ENCODE results near the gene DDIAS.
A peak's percentile ranks its signal among the peaks of the same experiment; 100 is the strongest.
"Not testable (repeated sequence)": the region's sequence is repeated elsewhere in the genome, so short reads cannot be mapped to it uniquely, and the experiment has no call there.

Gene DDIAS

GRCh38 chr11:82922396-82923173 is 21.0 kb downstream of the DDIAS start:
- peak; percentile 80 for DNase-seq

- DNase-seq = no peak
Observed at GRCh38 chr11:82924522-82925224, 23.1 kb downstream of the DDIAS start.

DNA sequence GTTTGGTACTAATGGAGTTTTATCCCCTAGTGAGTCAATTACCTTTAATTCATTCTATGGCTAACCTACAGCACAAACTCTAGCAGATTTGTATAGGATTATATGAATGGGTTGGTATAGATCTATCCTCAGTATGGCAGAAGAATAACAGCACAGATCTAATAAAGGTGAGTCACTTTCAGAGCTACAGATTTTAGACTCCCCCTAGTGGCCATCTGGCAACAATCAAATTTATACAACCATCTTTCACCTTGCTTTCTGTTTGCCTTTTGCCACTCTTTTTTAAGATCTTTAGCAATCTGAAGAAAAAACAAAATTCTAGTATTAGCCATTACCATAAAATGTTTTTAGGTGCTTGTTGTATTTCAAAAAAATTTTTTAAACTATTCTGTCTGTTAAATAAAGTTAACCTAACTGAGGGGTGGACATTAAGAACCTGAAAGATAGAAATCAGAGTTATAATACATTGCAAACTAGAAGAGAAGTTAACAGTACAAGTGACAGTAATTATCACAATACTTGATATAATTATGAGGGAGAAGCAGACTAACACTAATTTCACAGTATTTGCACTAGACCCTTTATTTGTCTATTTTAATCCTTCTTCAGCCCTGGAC is 25.8 kb downstream of the DDIAS start:
- DNase-seq = no peak

- DNase-seq = no peak
Observed at GRCh38 chr11:82929121-82929520, 27.6 kb downstream of the DDIAS start.

- DNase-seq = no peak
Observed at GRCh38 chr11:82930229-82930628, 28.7 kb downstream of the DDIAS start.

GRCh38 chr11:82930734-82931133 is 29.2 kb downstream of the DDIAS start:
- DNase-seq = no peak

DNA sequence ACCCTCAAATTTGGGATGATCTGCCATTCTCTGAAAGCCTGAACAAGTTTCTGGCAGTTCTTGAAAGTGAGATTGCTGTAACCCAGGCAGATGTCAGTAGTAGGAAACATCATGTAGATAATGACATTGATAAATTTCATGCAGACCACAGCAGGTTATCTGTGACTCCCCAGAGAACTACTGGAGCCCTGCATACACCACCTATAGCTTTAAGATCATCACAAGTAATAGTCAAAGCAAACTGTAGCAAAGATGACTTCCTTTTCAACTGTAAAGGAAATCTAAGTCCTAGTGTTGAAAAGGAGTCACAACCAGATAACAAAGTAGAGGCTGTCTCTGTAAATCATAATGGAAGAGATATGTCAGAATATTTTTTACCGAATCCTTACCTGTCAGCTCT is 31.0 kb downstream of the DDIAS start:
- no peak for DNase-seq

DNA sequence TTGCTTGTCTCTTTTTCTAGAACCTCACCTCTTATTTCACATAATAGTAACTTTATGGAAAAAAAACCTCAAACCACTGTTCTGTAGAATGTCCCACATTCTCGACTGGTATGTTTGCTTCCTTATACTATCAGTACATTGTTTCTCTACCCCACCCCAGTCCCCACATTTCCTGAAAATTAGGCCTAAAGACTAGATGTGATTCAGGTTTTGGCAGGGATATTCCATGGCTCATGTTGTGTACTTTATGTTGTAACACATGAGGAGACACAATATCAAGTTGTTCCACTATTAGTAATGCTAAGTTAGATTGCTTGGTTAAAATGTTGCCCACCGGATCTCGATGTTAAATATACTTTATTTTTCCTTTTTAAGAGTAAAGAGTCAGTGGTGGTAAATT is 34.7 kb downstream of the DDIAS start:
- DNase-seq = no peak

- no peak for DNase-seq
Observed at GRCh38 chr11:82937554-82937953, 36.0 kb downstream of the DDIAS start.

- no peak for DNase-seq
Observed at GRCh38 chr11:82939456-82939855, 37.9 kb downstream of the DDIAS start.

GRCh38 chr11:82942376-82942775 is 40.8 kb downstream of the DDIAS start:
- no peak for DNase-seq

DNA sequence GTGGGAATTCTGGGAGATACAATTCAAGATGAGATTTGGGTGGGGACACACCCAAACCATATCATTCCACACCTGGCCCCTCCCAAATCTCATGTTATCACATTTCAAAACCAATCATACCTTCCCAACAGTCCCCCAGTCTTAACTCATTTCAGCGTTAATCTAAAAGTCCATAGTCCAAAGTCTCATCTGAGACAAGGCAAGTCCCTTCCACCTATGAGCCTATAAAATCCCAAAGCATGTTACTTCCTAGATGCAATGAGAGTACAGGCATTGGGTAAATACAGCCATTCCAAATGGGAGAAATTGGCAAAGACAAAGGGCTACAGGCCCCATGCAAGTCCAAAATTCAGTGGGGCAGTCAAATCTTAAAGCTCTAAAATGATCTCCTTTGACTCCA is 41.9 kb downstream of the DDIAS start:
- DNase-seq = not testable (repeated sequence)

DNA sequence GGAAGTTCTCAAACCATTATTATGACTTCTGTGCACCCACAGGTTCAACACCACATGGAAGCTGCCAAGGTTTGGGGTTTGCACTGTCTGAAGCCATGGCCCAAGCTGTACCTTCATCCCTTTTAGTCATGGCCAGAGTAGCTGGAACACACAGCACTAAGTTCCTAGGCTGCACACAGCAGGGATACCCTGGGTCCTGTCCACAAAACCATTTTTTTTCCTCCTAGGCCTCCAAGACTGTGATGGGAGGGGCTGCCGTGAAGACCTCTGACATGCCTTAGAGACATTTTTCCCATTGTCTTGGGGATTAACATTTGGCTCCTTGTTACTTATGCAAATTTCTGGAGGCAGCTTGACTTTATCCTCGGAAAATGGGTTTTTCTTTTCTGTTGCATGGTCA is 42.7 kb downstream of the DDIAS start:
- no peak for DNase-seq

DNA sequence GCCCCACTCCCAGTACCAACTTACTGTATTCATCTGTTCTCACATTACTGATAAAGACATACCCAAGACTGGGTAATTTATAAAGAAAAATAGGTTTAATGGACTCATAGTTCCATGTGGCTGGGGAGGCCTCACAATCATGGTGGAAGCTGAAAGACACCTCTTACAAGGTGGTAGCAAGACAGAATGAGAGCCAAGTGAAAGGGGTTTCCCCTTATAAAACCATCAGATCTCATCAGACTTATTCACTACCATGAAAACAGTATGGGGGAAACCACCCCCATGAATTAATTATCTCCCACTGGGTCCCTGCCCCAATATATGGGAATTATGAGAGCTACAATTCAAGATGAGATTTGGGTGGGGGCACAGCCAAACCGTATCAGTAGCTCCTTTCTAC is 43.5 kb downstream of the DDIAS start:
- not testable (repeated sequence) for DNase-seq

- DNase-seq = no peak
Observed at GRCh38 chr11:82945682-82946081, 44.1 kb downstream of the DDIAS start.

GRCh38 chr11:82949352-82949751 is 47.8 kb downstream of the DDIAS start:
- DNase-seq = no peak

DNA sequence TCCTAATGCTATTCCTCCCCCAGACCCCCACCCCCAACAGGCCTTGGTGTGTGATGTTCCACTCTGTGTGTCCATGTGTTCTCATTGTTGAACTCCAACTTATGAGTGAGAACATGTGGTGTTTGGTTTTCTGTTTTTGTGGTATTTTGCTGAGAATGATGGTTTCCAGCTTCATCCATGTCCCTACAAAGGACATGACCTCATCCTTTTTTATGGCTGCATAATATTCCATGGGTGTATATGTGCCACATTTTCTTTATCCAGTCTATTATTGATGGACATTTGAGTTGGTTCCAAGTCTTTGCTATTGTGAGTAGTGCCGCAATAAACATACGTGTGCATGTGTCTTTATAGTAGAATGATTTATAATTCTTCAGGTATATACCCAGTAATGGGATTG is 49.0 kb downstream of the DDIAS start:
- not testable (repeated sequence) for DNase-seq

DNA sequence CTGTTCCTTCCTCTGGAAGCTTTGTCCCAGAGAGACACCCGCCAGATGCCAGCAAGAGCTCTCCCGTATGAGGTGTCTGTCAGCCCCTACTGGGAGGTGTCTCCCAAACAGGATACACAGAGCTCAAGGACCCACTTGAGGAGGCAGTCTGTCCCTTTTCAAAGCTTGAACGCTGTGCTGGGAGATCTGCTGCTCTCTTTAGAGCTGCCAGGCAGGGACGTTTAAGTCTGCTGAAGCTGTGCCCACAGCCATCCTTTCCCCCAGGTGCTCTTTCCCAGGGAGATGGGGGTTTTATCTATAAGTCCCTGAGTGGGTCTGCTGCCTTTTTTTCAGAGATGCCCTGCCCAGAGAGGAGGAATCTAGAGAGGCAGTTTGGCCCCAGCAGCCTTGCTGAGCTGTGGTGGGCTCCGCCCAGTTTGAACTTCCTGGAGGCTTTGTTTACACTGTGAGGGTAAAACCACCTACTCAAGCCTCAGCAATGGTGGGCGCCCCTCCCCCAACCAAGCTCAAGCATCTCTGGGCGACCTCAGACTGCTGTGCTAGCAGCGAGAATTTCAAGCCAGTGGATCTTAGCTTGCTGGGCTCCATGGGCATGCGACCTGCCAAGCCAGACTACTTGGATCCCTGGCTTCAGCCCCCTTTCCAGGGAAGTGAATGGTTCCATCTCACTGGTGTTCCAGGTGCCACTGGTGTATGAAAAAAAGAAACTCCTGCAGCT is 54.4 kb downstream of the DDIAS start:
- peak; percentile 77 for DNase-seq

DNA sequence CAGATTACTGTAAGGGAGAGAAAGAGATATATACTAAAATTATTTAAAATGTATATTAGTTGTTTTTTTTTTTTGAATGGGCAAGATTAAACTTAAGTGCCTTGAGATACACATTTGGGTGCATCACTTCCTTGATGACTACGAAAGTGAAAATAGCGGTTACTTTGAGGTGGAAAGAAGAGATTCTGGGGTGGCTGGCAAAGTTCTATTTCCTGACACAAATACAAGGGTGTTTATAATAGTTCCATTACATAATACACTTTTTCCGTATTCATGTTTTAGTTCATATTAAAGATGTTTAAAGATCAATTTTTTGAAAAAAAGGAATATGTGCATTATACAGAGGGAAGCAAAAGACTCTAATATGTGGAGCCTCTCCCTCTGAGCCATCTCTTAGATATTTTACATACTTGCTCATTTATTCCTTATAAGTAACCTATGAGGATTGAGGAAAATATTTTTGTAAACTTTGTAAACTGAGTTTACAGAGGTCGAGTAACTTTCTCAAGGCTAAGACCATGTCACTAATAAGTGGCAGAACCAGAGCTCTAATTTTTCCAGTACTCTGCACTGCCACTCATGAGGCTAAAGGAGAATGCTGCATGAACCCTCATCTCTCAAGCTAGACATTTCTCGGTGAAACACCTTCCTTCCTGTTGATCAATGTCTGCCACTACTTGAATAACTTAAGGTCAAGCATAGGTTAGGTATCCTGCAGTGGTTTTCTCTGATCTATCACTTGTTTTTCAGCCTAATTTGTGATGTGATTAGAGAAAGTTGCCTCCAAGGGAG is 58.6 kb downstream of the DDIAS start:
- no peak for DNase-seq

DNA sequence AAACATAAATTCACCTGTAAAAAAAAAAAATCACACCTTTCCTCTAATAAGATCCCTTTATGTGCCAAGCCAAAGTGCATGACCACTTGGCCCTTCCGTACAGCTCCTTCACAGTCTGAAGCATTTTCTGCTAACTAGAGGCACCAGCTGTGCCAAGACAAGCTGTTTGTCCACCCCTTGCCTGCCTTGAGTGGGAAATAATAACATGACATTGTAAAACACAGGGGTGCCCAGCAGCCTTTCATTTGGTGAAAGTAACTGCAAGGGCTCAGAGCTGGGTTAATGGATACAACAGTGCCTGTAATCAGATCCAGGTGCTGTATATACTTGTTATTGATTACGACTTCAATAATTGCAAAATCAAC is 59.2 kb downstream of the DDIAS start:
- DNase-seq = no peak

DNA sequence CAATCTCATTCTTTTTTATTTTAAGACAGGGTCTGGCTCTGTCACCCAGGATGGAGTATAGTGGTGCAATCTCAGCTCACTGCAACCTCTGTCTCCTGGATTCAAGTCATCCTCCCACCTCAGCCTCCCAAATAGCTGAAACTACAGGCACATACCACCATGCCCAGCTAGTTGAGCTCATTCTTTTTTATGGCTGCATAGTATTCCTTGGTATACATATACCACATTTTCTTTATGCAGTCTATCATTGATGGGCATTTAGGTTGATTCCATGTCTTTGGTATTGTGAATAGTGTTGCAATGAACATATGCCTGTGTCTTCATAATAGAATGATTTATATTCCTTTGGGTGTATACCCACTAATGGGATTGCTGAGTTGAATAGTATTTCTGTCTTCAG is 60.5 kb downstream of the DDIAS start:
- DNase-seq = not testable (repeated sequence)

DNA sequence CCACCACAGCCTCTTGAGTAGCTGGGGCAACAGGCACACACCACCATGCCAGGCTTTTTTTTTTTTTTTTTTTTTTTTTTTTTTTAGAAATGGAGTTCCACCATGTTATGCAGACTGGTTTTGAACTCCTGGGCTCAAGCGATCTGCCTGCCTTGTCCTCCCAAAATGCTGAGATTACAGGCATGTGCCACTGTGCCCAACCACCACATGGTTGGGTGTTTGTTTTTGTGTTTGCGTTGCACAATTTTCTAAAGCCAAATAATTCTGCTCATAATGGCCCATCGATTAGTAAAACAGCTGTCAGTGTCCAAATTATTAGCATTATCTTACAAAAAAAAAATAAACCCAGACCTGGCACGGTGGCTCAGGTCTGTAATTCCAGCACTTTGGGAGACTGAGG is 65.8 kb downstream of the DDIAS start:
- DNase-seq = no peak

- no peak for DNase-seq
Observed at GRCh38 chr11:82969811-82970210, 68.3 kb downstream of the DDIAS start.
